ENCODE results near the gene CENPS.

- TF ChIP-seq POLR2AphosphoS5 (IDR thresholded peaks at IDR 0.05; ENCODE audit: borderline replicate concordance, low read depth, low read length) (no peak), EZH2 (IDR thresholded peaks at IDR 0.05) (no peak), FOXP2 (optimal IDR thresholded peaks at IDR 0.05; ENCODE audit: control extremely low read depth, extremely low read length, insufficient read depth) (no peak)
These were observed 23.0 kb upstream of the CENPS start for GRCh38 chr1:10407201-10407600.

All from SK-N-MC (cell line).